GM12878 (cell line): ENCODE data around the gene DPPA3. TPM values are rescaled to one million over a fixed set of nuclear protein-coding genes. Genes with fewer than 3 reads are reported as not detected.

Experiments used
- ATAC-seq: fragments of 200-7000 bp; cut with Tn5 transposase; 3 replicates; pipeline ENCODE4 v1.9.1; 2020; ENCODE audit warnings: mild to moderate bottlenecking, moderate library complexity
- BruUV-seq: library from RNA; stranded (reverse); fragments of 400-500 nt; replicated peaks from 2 replicates; lab custom pipeline; 2021; lab: Mats Ljungman, UMichigan
- CTCF ChIA-PET: fragments of 300-600 bp; sonication (Branson Sonifier 250); formaldehyde crosslinking; extraction: SDS; loops from one replicate; lab custom pipeline; 2021; ENCODE audit warnings: inconsistent platforms; lab: Yijun Ruan, JAX
- POLR2A ChIA-PET: fragments of 350-600 bp; formaldehyde crosslinking; extraction: SDS; loops from one replicate; lab custom pipeline; 2021; ENCODE audit warnings: inconsistent platforms; lab: Charles Lee
- RAD21 ChIA-PET: fragments of 300-600 bp; sonication (Branson Sonifier 250); formaldehyde crosslinking; loops from one replicate; lab custom pipeline; 2023; ENCODE audit warnings: antibody characterized with exemption; ENCODE audit not compliant: unreplicated experiment; lab: Charles Lee
- SMC1A ChIA-PET: fragments of 300-600 bp; sonication (Branson Sonifier 250); formaldehyde crosslinking; loops from one replicate; lab custom pipeline; 2023; ENCODE audit not compliant: unreplicated experiment, uncharacterized antibody; lab: Charles Lee
- DNase-seq: peaks from one replicate; pipeline ENCODE4 v3.0.0-alpha.2; 2011; ENCODE audit warnings: low read depth, low spot score
- FAIRE-seq: peaks from 3 replicates; lab custom pipeline; 2011; peaks lifted over from hg19 to GRCh38; lab: Jason Lieb, UNC
- H2AFZ ChIP-seq: 2 replicates; pipeline ENCODE4 v1.6.0; 2011; ENCODE audit warnings: low read depth, low read length, control low read depth; ENCODE audit not compliant: control insufficient read depth
- H3K27ac ChIP-seq: 2 replicates; pipeline ENCODE4 v1.5.1; 2011; ENCODE audit warnings: control low read depth; ENCODE audit not compliant: control insufficient read depth, insufficient read depth
- H3K27me3 ChIP-seq, 2 experiments: replicated peaks in 1 of 2; 2 replicates each; pipeline versions ENCODE4 v1.6.0 to v1.6.1; 2011; ENCODE audit warnings: low read length in 1 of 2; ENCODE audit not compliant: control insufficient read depth in 2 of 2, insufficient read depth in 2 of 2
- H3K36me3 ChIP-seq, 2 experiments: 2 replicates each; pipeline ENCODE4 v1.5.1; 2011; ENCODE audit warnings: low read length in 1 of 2; ENCODE audit not compliant: control insufficient read depth in 2 of 2, insufficient read depth in 2 of 2
- H3K4me1 ChIP-seq: 2 replicates; pipeline ENCODE4 v1.6.1; 2011; ENCODE audit warnings: mild to moderate bottlenecking, low read length, moderate library complexity, mixed read lengths; ENCODE audit not compliant: control insufficient read depth, insufficient read depth
- H3K4me2 ChIP-seq: 2 replicates; pipeline ENCODE4 v1.6.0; 2011; ENCODE audit warnings: control low read depth; ENCODE audit not compliant: control insufficient read depth, insufficient read depth
- H3K4me3 ChIP-seq: fragments of 200-600 bp; sonication (generic); 2 replicates; pipeline ENCODE4 v1.5.1; 2016
- H3K79me2 ChIP-seq: 2 replicates; pipeline ENCODE4 v1.6.0; 2011; ENCODE audit warnings: low read length; ENCODE audit not compliant: control insufficient read depth, insufficient read depth
- H3K9ac ChIP-seq: 2 replicates; pipeline ENCODE4 v1.8.0; 2011; ENCODE audit warnings: low read length, control low read depth, mixed read lengths; ENCODE audit not compliant: control insufficient read depth, insufficient read depth
- H3K9me3 ChIP-seq: replicated peaks from 3 replicates; pipeline ENCODE4 v1.5.1; 2011; ENCODE audit warnings: mild to moderate bottlenecking, low read length; ENCODE audit not compliant: control insufficient read depth, insufficient read depth
- H4K20me1 ChIP-seq: 2 replicates; pipeline ENCODE4 v1.6.0; 2011; ENCODE audit not compliant: control insufficient read depth, insufficient read depth
- GABPA ChIP-seq: IDR thresholded peaks from 2 replicates; pipeline ENCODE4 v1.6.1; 2014; ENCODE audit warnings: antibody characterized with exemption, low read depth, mild to moderate bottlenecking, inconsistent platforms
- HDAC6 ChIP-seq: fragments of 200-600 bp; sonication (generic); IDR thresholded peaks from one replicate; pipeline ENCODE4 v1.8.0; 2017; ENCODE audit warnings: antibody characterized with exemption; ENCODE audit not compliant: unreplicated experiment
- IKZF2 ChIP-seq, 2 experiments: fragments of 450-650 bp; IDR thresholded peaks; 2 replicates each; pipeline ENCODE4 v1.6.1; 2017; ENCODE audit warnings: mild to moderate bottlenecking in 2 of 2, moderate library complexity in 2 of 2
- NR2C1 ChIP-seq: fragments of 450-650 bp; IDR thresholded peaks from 2 replicates; pipeline ENCODE4 v1.6.1; 2017; ENCODE audit warnings: antibody characterized with exemption, mild to moderate bottlenecking, moderate library complexity
- WGBS: methylation state at CpG from one replicate; pipeline ENCODE4 v1.1.6; 2016; ENCODE audit warnings: low lambda C conversion rate; ENCODE audit not compliant: insufficient replicate concordance, insufficient coverage; ENCODE audit errors: missing lambda C conversion rate; 5-methylcytosine and 5-hydroxymethylcytosine counted together
- in situ Hi-C: fragments of 300-500 bp; cut with MboI; formaldehyde crosslinking; loops from 9 replicates; pipeline ENCODE4 v1.14.3; 2018; ENCODE audit warnings: mixed read lengths
- intact Hi-C: fragments of 100-400 bp; cut with micrococcal nuclease; formaldehyde crosslinking; loops from one replicate; pipeline ENCODE4 v1.14.2; 2022; ENCODE audit not compliant: unreplicated experiment
- polyA plus RNA-seq, 11 experiments: library from polyadenylated mRNA; depleted of rRNA in 4 of 11; unstranded in 6 of 11; stranded (reverse) in 5 of 11; fragments of >200 nt; fragmentation: Nextera tagmentation in 4 of 11; fragmentation: Illumina TruSeq in 1 of 11; extraction: Ambion mirVana in 4 of 11; extraction: Trizol in 1 of 11; gene quantifications; 1 replicate in 1 of 11; 2 replicates in 10 of 11; pipeline versions ENCODE4 v1.2.1 to v1.2.3, GENCODE V29; 2011 to 2016; ENCODE audit warnings: inconsistent platforms in 2 of 11, missing spikeins in 2 of 11, low read depth in 1 of 11
- total RNA-seq, 4 experiments: library from RNA; depleted of rRNA in 3 of 4; stranded (reverse); fragments of >200 nt in 3 of 4; fragmentation: Illumina TruSeq in 1 of 4; extraction: Trizol in 1 of 4; gene quantifications; 2 replicates each; pipeline versions ENCODE4 v1.2.1 to v1.2.3, GENCODE V29; 2013 to 2021
- TF ChIP-seq, protein P1 (sequence below): IDR thresholded peaks from 2 replicates; pipeline ENCODE4 v1.6.1; 2012; ENCODE audit warnings: low read depth, low read length, improper control_type of control experiment
- TF ChIP-seq, protein P2 (sequence below): IDR thresholded peaks from 2 replicates; pipeline ENCODE4 v1.6.1; 2012; ENCODE audit warnings: low read depth, low read length, improper control_type of control experiment
- TF ChIP-seq, protein P3 (sequence below): fragments of 450-650 bp; IDR thresholded peaks from 2 replicates; pipeline ENCODE4 v1.6.1; 2016; ENCODE audit warnings: mild to moderate bottlenecking

Gene DPPA3
- total and polyA plus RNA-seq, 10 of the 15 experiments (the other 5 are each of a cell fraction or from before 2014, with no cell fraction given), result 0.05 TPM; not detected in 9

DNA sequence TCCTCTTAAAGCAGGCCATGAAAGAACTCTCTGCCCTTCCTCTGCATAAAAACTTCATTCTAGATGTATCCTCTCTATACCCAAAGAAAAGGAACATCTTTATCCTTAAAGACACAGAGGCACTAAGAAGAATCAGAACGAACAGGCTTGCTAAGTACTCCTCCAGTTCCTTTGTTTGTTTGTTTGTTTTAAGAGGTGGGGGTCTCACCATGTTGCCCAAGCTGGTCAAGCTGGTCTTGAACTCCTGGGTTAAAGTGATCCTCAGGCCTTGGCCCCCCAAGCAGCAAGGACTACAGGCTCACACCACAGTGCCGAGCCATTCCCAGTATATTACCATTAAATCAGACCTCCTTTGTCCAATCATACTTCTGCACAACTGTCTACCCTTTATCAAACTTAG, 29.7 kb upstream of the DPPA3 start:
- no peaks in the 10 kb centered on the region for H3K36me3 ChIP-seq
- H3K9me3 ChIP-seq, result no peaks in the 10 kb centered on the region
- no peaks in the 10 kb centered on the region for H3K4me1 ChIP-seq
- no peaks in the 10 kb centered on the region for H4K20me1 ChIP-seq
- RAD21 ChIA-PET, result no interaction called here
- H2AFZ ChIP-seq, result no peak overlapping the region
- H3K27ac ChIP-seq, result no peak overlapping the region
- H3K27me3 ChIP-seq, result no peaks in the 10 kb centered on the region
- no peak for ATAC-seq
- DNase-seq, result no peak
- intact Hi-C loops, result no loop called here
- H3K79me2 ChIP-seq, result no peaks in the 10 kb centered on the region
- H3K4me2 ChIP-seq, result no peak overlapping the region
- BruUV-seq, result no TSS peak
- in situ Hi-C loops, result no loop called here
- 59% methylated on average over 2 of the region's 2 CpGs for WGBS
- FAIRE-seq, result no peak
- no peak overlapping the region for H3K4me3 ChIP-seq
- POLR2A ChIA-PET, result no interaction called here
- no peak overlapping the region for H3K9ac ChIP-seq
- CTCF ChIA-PET, result no interaction called here
- TF ChIP-seq, protein P1, sequence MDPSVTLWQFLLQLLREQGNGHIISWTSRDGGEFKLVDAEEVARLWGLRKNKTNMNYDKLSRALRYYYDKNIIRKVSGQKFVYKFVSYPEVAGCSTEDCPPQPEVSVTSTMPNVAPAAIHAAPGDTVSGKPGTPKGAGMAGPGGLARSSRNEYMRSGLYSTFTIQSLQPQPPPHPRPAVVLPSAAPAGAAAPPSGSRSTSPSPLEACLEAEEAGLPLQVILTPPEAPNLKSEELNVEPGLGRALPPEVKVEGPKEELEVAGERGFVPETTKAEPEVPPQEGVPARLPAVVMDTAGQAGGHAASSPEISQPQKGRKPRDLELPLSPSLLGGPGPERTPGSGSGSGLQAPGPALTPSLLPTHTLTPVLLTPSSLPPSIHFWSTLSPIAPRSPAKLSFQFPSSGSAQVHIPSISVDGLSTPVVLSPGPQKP, result no peak
- TF ChIP-seq, protein P2, sequence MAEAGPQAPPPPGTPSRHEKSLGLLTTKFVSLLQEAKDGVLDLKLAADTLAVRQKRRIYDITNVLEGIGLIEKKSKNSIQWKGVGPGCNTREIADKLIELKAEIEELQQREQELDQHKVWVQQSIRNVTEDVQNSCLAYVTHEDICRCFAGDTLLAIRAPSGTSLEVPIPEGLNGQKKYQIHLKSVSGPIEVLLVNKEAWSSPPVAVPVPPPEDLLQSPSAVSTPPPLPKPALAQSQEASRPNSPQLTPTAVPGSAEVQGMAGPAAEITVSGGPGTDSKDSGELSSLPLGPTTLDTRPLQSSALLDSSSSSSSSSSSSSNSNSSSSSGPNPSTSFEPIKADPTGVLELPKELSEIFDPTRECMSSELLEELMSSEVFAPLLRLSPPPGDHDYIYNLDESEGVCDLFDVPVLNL, result no peak
- TF ChIP-seq, all 136 proteins: peak for 0
- SMC1A ChIA-PET, result no interaction called here

DNA sequence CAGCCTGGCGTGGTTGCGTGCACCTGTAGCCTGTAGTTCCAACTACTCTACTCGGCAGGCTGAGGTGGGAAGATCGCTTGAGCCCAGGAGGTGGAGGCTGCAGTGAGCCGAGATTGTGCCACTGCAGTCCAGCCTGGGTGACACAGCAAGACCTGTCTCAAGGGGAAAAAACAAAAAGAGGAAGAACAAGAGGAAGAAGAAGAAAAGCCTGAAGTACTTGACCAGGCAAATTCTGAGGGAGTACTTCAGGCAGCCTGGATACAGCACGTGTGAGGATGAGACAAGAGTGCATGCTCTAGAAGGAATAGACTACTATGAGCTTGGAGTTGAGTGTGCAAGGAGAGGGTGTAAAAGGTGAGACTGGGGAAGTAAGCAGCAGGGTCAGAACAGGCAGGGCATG, 17.4 kb upstream of the DPPA3 start:
- no TSS peak for BruUV-seq
- in situ Hi-C loops (no loop called here), intact Hi-C loops (no loop called here)
- H3K4me2 ChIP-seq, result no peak overlapping the region
- TF ChIP-seq GABPA, result no peak
- TF ChIP-seq IKZF2 (IDR thresholded peaks at IDR 0.05), result no peak
- no peak for TF ChIP-seq NR2C1
- no peak for TF ChIP-seq HDAC6
- TF ChIP-seq, protein P3, sequence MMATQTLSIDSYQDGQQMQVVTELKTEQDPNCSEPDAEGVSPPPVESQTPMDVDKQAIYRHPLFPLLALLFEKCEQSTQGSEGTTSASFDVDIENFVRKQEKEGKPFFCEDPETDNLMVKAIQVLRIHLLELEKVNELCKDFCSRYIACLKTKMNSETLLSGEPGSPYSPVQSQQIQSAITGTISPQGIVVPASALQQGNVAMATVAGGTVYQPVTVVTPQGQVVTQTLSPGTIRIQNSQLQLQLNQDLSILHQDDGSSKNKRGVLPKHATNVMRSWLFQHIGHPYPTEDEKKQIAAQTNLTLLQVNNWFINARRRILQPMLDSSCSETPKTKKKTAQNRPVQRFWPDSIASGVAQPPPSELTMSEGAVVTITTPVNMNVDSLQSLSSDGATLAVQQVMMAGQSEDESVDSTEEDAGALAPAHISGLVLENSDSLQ, result no peak
- no peaks in the 10 kb centered on the region for H3K9me3 ChIP-seq
- H3K27me3 ChIP-seq, result no peaks in the 10 kb centered on the region
- no peak overlapping the region for H3K4me3 ChIP-seq
- no peak overlapping the region for H3K9ac ChIP-seq
- SMC1A ChIA-PET, result no interaction called here
- RAD21 ChIA-PET, result no interaction called here
- 34% methylated on average over 6 of the region's 6 CpGs for WGBS
- H2AFZ ChIP-seq, result no peak overlapping the region
- no peaks in the 10 kb centered on the region for H3K79me2 ChIP-seq
- no peak for DNase-seq
- CTCF ChIA-PET, result no interaction called here
- H3K4me1 ChIP-seq, result no peaks in the 10 kb centered on the region
- POLR2A ChIA-PET, result interaction anchor here (0.6 kb wide), 1 partner anchor 10 kb away, joined by 3 read pairs; no protein-coding TSS in a partner anchor
- H4K20me1 ChIP-seq, result no peaks in the 10 kb centered on the region
- H3K27ac ChIP-seq, result no peak overlapping the region
- FAIRE-seq, result no peak
- ATAC-seq, result no peak
- no peaks in the 10 kb centered on the region for H3K36me3 ChIP-seq
